Body of pancreas (tissue), 4 donors: ENCODE results near the gene CD44. TPM values are rescaled to one million over a fixed set of nuclear protein-coding genes. Genes with fewer than 3 reads are reported as not detected.

Experiments used
- ATAC-seq: fragments of 150-250 bp; one replicate; pipeline ENCODE4 v1.9.1; 2016
- DNase-seq, 4 donors: peaks; one replicate each; pipeline ENCODE4 v3.0.0-alpha.2; 2019
- H3K27ac ChIP-seq, 4 donors: fragments of 200-600 bp; sonication (generic); 1 replicate in 3 of 4; 2 replicates in 1 of 4; pipeline versions ENCODE4 v1.5.1 to v1.6.1; 2016 to 2019; ENCODE audit warnings: mild to moderate bottlenecking in 1 of 4, mixed read lengths in 1 of 4, moderate library complexity in 1 of 4
- H3K27me3 ChIP-seq, 2 donors: fragments of 200-600 bp; sonication (generic); one replicate each; pipeline ENCODE4 v1.6.0; 2016; ENCODE audit warnings: mild to moderate bottlenecking in 1 of 2
- H3K36me3 ChIP-seq, 2 donors: fragments of 200-600 bp; sonication (generic); replicated peaks in 1 of 2; 2 replicates each; pipeline ENCODE4 v1.5.1; 2016; ENCODE audit warnings: low read depth in 2 of 2; ENCODE audit not compliant: insufficient read depth in 1 of 2
- H3K4me1 ChIP-seq: fragments of 200-600 bp; sonication (generic); one replicate; pipeline ENCODE4 v1.6.0; 2016
- H3K4me3 ChIP-seq, 2 donors: fragments of 200-600 bp; sonication (generic); 1 replicate in 1 of 2; 2 replicates in 1 of 2; pipeline ENCODE4 v1.5.1; 2016 to 2019
- H3K9me3 ChIP-seq, 3 donors: fragments of 200-600 bp; sonication (generic); 1 replicate in 2 of 3; 2 replicates in 1 of 3; pipeline ENCODE4 v1.5.1; 2016
- POLR2A ChIP-seq, 3 donors: fragments of 450-650 bp; IDR thresholded peaks; one replicate each; pipeline ENCODE4 v1.6.1; 2016; ENCODE audit warnings: antibody characterized with exemption in 3 of 3, mild to moderate bottlenecking in 2 of 3
- WGBS, 2 donors: methylation state at CpG; one replicate each; pipeline ENCODE4 v1.1.5; 2017; 5-methylcytosine and 5-hydroxymethylcytosine counted together
- intact Hi-C: fragments of 100-400 bp; cut with DNase I; formaldehyde crosslinking; loops from one replicate; pipeline ENCODE4 v1.15.1; 2023
- total RNA-seq, 2 donors: library from RNA; depleted of rRNA; stranded (reverse); fragments of >200 nt; gene quantifications; one replicate each; pipeline ENCODE4 v1.1.0, GENCODE V29; 2016
- TF ChIP-seq, protein P1 (sequence below), 7 experiments: fragments of 450-650 bp in 4 of 7; fragments of 200-600 bp in 3 of 7; sonication (generic) in 3 of 7; IDR thresholded peaks; one replicate each; pipeline ENCODE4 v1.5.1; 2016 to 2019; ENCODE audit warnings: antibody characterized with exemption in 7 of 7

Gene CD44
- total RNA-seq, 2 donors from 2014 or later, result 266 to 433 TPM

DNA sequence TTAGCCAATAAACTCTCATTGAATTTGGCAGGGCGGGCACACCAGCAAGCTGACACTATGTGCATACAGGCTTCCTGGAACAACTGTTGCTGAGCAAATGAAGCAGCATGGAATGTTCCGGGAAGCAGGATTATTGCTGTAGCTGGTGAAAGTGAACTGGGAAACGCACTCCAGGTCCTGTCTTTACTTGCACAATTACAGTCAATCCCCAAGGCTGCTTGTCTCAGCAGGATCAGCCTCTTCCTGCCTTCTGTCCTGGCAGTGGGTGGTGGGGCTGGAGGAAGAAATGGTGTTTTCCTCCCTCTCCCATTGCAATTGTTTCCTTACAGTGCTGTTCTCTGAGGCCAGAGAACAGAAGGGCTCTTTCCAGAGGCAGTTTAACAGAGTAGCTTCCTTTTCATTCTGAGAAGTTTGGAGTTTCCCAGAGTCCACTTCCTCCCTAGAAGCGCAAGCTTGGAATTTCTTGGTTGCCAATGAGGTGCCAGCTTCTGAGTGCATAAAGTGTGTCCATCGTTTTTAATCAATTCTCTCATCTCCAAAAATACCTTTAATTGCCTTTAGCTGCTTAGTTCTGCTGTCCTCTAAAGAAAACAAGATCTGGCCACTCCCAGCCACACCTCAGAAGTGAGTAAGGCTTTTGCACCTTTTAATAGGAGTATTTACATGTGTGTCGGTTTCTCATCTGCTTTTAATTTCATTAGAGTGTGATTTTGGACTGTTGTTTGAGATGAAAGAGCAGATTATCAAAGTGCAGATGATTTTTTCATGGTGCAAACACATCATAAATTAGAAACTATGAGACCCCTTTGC lies 19.9 kb downstream of the CD44 start:
- intact Hi-C loops, result no loop called here
- Histone ChIP-seq H3K4me3 (no peak overlapping the region), H3K4me1 (peaks cover 63% of the 10 kb centered on the region), H3K27me3 (no peaks in the 10 kb centered on the region), H3K27ac (peak overlapping the region in 2 of 4 donors; percentile 14 to 35), H3K36me3 (no peaks in the 10 kb centered on the region), H3K9me3 (no peaks in the 10 kb centered on the region)
- 65 to 71% methylated on average over 6 of the region's 6 CpGs for WGBS, 2 donors
- DNase-seq (peak in 2 of 4 donors; percentile 30 to 39), ATAC-seq (peak; percentile 38)
- TF ChIP-seq POLR2A (IDR thresholded peaks at IDR 0.05), result no peak
- TF ChIP-seq, protein P1, sequence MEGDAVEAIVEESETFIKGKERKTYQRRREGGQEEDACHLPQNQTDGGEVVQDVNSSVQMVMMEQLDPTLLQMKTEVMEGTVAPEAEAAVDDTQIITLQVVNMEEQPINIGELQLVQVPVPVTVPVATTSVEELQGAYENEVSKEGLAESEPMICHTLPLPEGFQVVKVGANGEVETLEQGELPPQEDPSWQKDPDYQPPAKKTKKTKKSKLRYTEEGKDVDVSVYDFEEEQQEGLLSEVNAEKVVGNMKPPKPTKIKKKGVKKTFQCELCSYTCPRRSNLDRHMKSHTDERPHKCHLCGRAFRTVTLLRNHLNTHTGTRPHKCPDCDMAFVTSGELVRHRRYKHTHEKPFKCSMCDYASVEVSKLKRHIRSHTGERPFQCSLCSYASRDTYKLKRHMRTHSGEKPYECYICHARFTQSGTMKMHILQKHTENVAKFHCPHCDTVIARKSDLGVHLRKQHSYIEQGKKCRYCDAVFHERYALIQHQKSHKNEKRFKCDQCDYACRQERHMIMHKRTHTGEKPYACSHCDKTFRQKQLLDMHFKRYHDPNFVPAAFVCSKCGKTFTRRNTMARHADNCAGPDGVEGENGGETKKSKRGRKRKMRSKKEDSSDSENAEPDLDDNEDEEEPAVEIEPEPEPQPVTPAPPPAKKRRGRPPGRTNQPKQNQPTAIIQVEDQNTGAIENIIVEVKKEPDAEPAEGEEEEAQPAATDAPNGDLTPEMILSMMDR (IDR thresholded peaks at IDR 0.05), result no peak

- no peak overlapping the region for H3K4me3 ChIP-seq
- no peaks in the 10 kb centered on the region for H3K27me3 ChIP-seq
- DNase-seq (no peak), ATAC-seq (no peak)
- H3K4me1 ChIP-seq, result peaks cover 77% of the 10 kb centered on the region
- H3K9me3 ChIP-seq, result no peaks in the 10 kb centered on the region
- TF ChIP-seq POLR2A (IDR thresholded peaks at IDR 0.05), result no peak
- TF ChIP-seq, protein P1 (IDR thresholded peaks at IDR 0.05), result no peak
- 81 to 82% methylated on average over 7 of the region's 7 CpGs for WGBS, 2 donors
- H3K36me3 ChIP-seq, result no peaks in the 10 kb centered on the region
- intact Hi-C loops, result no loop called here
- H3K27ac ChIP-seq, result no peak overlapping the region
These were observed 21.4 kb downstream of the CD44 start for GRCh38 chr11:35160246-35160824.

- intact Hi-C loops, result no loop called here
- Histone ChIP-seq H3K36me3 (no peaks in the 10 kb centered on the region), H3K27ac (no peak overlapping the region), H3K4me3 (no peak overlapping the region), H3K9me3 (no peaks in the 10 kb centered on the region), H3K27me3 (no peaks in the 10 kb centered on the region), H3K4me1 (peaks cover 84% of the 10 kb centered on the region)
- DNase-seq, result no peak
- 86 to 93% methylated on average over 3 of the region's 3 CpGs for WGBS, 2 donors
- TF ChIP-seq POLR2A (IDR thresholded peaks at IDR 0.05), result no peak
- TF ChIP-seq, protein P1 (IDR thresholded peaks at IDR 0.05), result no peak
- ATAC-seq, result no peak
These were observed 22.1 kb downstream of the CD44 start for GRCh38 chr11:35160902-35161597.

DNA sequence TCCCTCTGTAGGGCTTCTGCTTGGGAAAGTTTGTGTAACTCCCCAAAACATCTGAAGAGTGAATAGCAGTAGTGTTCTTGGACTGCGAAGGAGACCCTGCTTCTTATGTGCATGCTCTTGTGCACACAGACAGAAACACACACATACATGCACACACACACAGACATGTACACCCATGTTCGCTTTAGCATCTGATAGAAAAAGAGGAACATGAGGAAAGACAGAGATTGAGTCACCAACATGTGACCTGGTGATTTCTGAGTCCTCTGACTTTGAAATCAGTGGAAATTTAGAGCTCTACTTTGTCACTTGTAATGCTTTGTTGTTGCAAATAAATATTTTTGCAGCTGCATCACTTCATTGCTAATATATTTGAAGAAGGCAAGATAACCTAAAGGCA lies 23.8 kb downstream of the CD44 start:
- 76 to 100% methylated on average over 2 of the region's 2 CpGs for WGBS, 2 donors
- DNase-seq, result no peak
- Histone ChIP-seq H3K9me3 (no peaks in the 10 kb centered on the region), H3K36me3 (no peaks in the 10 kb centered on the region), H3K4me3 (no peak overlapping the region), H3K4me1 (peaks cover 93% of the 10 kb centered on the region), H3K27ac (peak overlapping the region in 1 of 4 donors; percentile 14), H3K27me3 (no peaks in the 10 kb centered on the region)
- TF ChIP-seq, protein P1 (IDR thresholded peaks at IDR 0.05), result no peak
- TF ChIP-seq POLR2A (IDR thresholded peaks at IDR 0.05), result no peak
- no peak for ATAC-seq
- intact Hi-C loops, result no loop called here
